H9 (cell line): ENCODE measurements around the gene SLC51A. TPM values are rescaled to one million over a fixed set of nuclear protein-coding genes. Genes with fewer than 3 reads are reported as not detected.

Experiments
- DNase-seq: peaks from one replicate; pipeline ENCODE4 v3.0.0-alpha.2; 2017
- H2AFZ ChIP-seq: one replicate; pipeline ENCODE4 v1.6.1; 2013; ENCODE audit warnings: mild to moderate bottlenecking, low read length, control low read depth, moderate library complexity
- H2AK5ac ChIP-seq: 2 replicates; pipeline ENCODE4 v1.6.1; 2013; ENCODE audit warnings: low read length, control low read depth, mixed read lengths; ENCODE audit not compliant: insufficient read length
- H2BK120ac ChIP-seq: one replicate; pipeline ENCODE4 v1.6.1; 2013; ENCODE audit warnings: low read depth, mild to moderate bottlenecking, low read length, control low read depth, inconsistent platforms; ENCODE audit not compliant: poor library complexity, severe bottlenecking
- H2BK12ac ChIP-seq: 2 replicates; pipeline ENCODE4 v1.6.1; 2013; ENCODE audit warnings: low read length, control low read depth, mixed read lengths, low read depth; ENCODE audit not compliant: insufficient read length
- H2BK15ac ChIP-seq: 2 replicates; pipeline ENCODE4 v1.6.1; 2013; ENCODE audit warnings: low read depth, low read length, control low read depth
- H2BK20ac ChIP-seq: one replicate; pipeline ENCODE4 v1.6.1; 2013; ENCODE audit warnings: low read depth, mild to moderate bottlenecking, low read length, control low read depth, inconsistent platforms; ENCODE audit not compliant: poor library complexity, severe bottlenecking
- H2BK5ac ChIP-seq: 2 replicates; pipeline ENCODE4 v1.6.1; 2013; ENCODE audit warnings: low read length, control low read depth, mixed read lengths; ENCODE audit not compliant: insufficient read length
- H3K14ac ChIP-seq: 2 replicates; pipeline ENCODE4 v1.6.1; 2013; ENCODE audit warnings: low read length, control low read depth; ENCODE audit not compliant: insufficient read depth
- H3K18ac ChIP-seq: 2 replicates; pipeline ENCODE4 v1.6.1; 2013; ENCODE audit warnings: low read depth, mild to moderate bottlenecking, mixed read lengths, low read length, control low read depth; ENCODE audit not compliant: insufficient read length
- H3K23ac ChIP-seq: 2 replicates; pipeline ENCODE4 v1.6.1; 2013; ENCODE audit warnings: low read length, control low read depth, mixed read lengths, low read depth; ENCODE audit not compliant: insufficient read length
- H3K23me2 ChIP-seq: 2 replicates; pipeline ENCODE4 v1.6.1; 2013; ENCODE audit warnings: low read depth, mild to moderate bottlenecking, mixed read lengths, low read length, control low read depth; ENCODE audit not compliant: insufficient read length, poor library complexity, severe bottlenecking
- H3K27ac ChIP-seq: 2 replicates; pipeline ENCODE4 v1.5.1; 2013; ENCODE audit warnings: low read length, control low read depth, mixed read lengths, low read depth; ENCODE audit not compliant: insufficient read length
- H3K27me3 ChIP-seq: 2 replicates; pipeline ENCODE4 v1.6.1; 2013; ENCODE audit warnings: low read length, control low read depth, inconsistent platforms; ENCODE audit not compliant: insufficient read depth
- H3K4ac ChIP-seq: 2 replicates; pipeline ENCODE4 v1.6.1; 2013; ENCODE audit warnings: low read depth, mild to moderate bottlenecking, control low read depth, inconsistent platforms, low read length, moderate library complexity
- H3K4me1 ChIP-seq: 2 replicates; pipeline ENCODE4 v1.6.1; 2013; ENCODE audit warnings: low read length, control low read depth, inconsistent platforms; ENCODE audit not compliant: insufficient read depth
- H3K4me2 ChIP-seq: 2 replicates; pipeline ENCODE4 v1.6.1; 2013; ENCODE audit warnings: low read length, control low read depth, mixed read lengths; ENCODE audit not compliant: insufficient read length, insufficient read depth
- H3K56ac ChIP-seq: 2 replicates; pipeline ENCODE4 v1.6.1; 2013; ENCODE audit warnings: low read depth, mild to moderate bottlenecking, mixed read lengths, low read length, control low read depth; ENCODE audit not compliant: insufficient read length
- H3K79me1 ChIP-seq: 2 replicates; pipeline ENCODE4 v1.6.1; 2013; ENCODE audit warnings: low read depth, mild to moderate bottlenecking, moderate library complexity, low read length, control low read depth, inconsistent platforms; ENCODE audit not compliant: insufficient read depth, poor library complexity, severe bottlenecking
- H3K79me2 ChIP-seq: 2 replicates; pipeline ENCODE4 v1.6.1; 2013; ENCODE audit warnings: low read length, control low read depth, inconsistent platforms; ENCODE audit not compliant: insufficient read depth
- H3K9ac ChIP-seq: 2 replicates; pipeline ENCODE4 v1.6.1; 2013; ENCODE audit warnings: low read length, control low read depth, mixed read lengths; ENCODE audit not compliant: insufficient read length; ENCODE audit errors: extremely low read depth
- H3K9me3 ChIP-seq: one replicate; pipeline ENCODE4 v1.6.1; 2013; ENCODE audit warnings: low read depth, low read length, inconsistent platforms; ENCODE audit not compliant: control insufficient read depth
- H3T11ph ChIP-seq: one replicate; pipeline ENCODE4 v1.6.1; 2013; ENCODE audit warnings: mild to moderate bottlenecking, low read length, control low read depth, inconsistent platforms
- H4K20me1 ChIP-seq: one replicate; pipeline ENCODE4 v1.6.1; 2013; ENCODE audit not compliant: control insufficient read depth, insufficient read length, insufficient read depth
- H4K5ac ChIP-seq: 2 replicates; pipeline ENCODE4 v1.6.1; 2013; ENCODE audit warnings: low read depth, mild to moderate bottlenecking, mixed read lengths, low read length, control low read depth; ENCODE audit not compliant: insufficient read length
- H4K8ac ChIP-seq: replicated peaks from 2 replicates; pipeline ENCODE4 v1.6.1; 2013; ENCODE audit warnings: low read length, control low read depth, mixed read lengths, low read depth; ENCODE audit not compliant: insufficient read length
- H4K91ac ChIP-seq: 2 replicates; pipeline ENCODE4 v1.6.1; 2013; ENCODE audit warnings: low read depth, mild to moderate bottlenecking, moderate library complexity, mixed read lengths, low read length, control low read depth; ENCODE audit not compliant: insufficient read length
- H3K27ac Mint-ChIP-seq, 3 experiments: 2 replicates in 2 of 3; 3 replicates in 1 of 3; pipeline ENCODE4 v1.8.0; 2020 to 2021; ENCODE audit warnings: mixed read lengths in 3 of 3, mild to moderate bottlenecking in 1 of 3, moderate library complexity in 1 of 3
- H3K27me3 Mint-ChIP-seq: 2 replicates; pipeline ENCODE4 v1.8.0; 2021; ENCODE audit warnings: low read depth, mild to moderate bottlenecking, moderate library complexity, mixed read lengths
- H3K36me3 Mint-ChIP-seq, 3 experiments: 2 replicates in 2 of 3; 3 replicates in 1 of 3; pipeline ENCODE4 v1.8.0; 2020 to 2021; ENCODE audit warnings: low read depth in 3 of 3, mixed read lengths in 3 of 3; ENCODE audit not compliant: insufficient read depth in 1 of 3
- H3K4me1 Mint-ChIP-seq, 2 experiments: 2 replicates each; pipeline ENCODE4 v1.8.0; 2020; ENCODE audit warnings: mixed read lengths in 2 of 2
- H3K4me3 Mint-ChIP-seq, 2 experiments: 2 replicates in 1 of 2; 3 replicates in 1 of 2; pipeline ENCODE4 v1.8.0; 2020 to 2021; ENCODE audit warnings: mild to moderate bottlenecking in 2 of 2, mixed read lengths in 2 of 2, moderate library complexity in 1 of 2
- H3K9me3 Mint-ChIP-seq, 2 experiments: 2 replicates in 1 of 2; 3 replicates in 1 of 2; pipeline ENCODE4 v1.8.0; 2020; ENCODE audit warnings: mild to moderate bottlenecking in 2 of 2, mixed read lengths in 2 of 2, moderate library complexity in 1 of 2
- CTCF ChIP-seq: fragments of 200-600 bp; sonication (generic); conservative IDR thresholded peaks from 3 replicates; pipeline ENCODE4 v1.8.0; 2021; ENCODE audit warnings: antibody characterized with exemption, mild to moderate bottlenecking
- WGBS: extraction: QIAGEN DNeasy Blood & Tissue Kit; methylation state at CpG from one replicate; pipeline ENCODE4 v1.1.7; 2013; ENCODE audit warnings: missing lambda C conversion rate, low lambda C conversion rate, mixed read lengths; ENCODE audit not compliant: insufficient read length; ENCODE audit errors: extremely low coverage; 5-methylcytosine and 5-hydroxymethylcytosine counted together
- total RNA-seq: library from RNA; stranded (reverse); gene quantifications from 2 replicates; pipeline ENCODE4 v1.2.1, GENCODE V29; 2021

SLC51A gene
- total RNA-seq, 1 experiment from 2014 or later, result 5.6 TPM

GRCh38 chr3:196260784-196261183 is 44.5 kb downstream of the SLC51A start:
- Histone ChIP-seq H2BK5ac (no peak overlapping the region), H3K14ac (no peak overlapping the region), H2AFZ (no peak overlapping the region), H4K5ac (no peak overlapping the region), H2BK15ac (no peak overlapping the region), H3K79me1 (no peaks in the 10 kb centered on the region), H4K20me1 (no peaks in the 10 kb centered on the region), H3K4me1 (no peaks in the 10 kb centered on the region; the same call in 1 of the 2 replicates), H3K79me2 (no peaks in the 10 kb centered on the region), H2BK12ac (no peak overlapping the region), H3K4ac (no peak overlapping the region), H3T11ph (no peak overlapping the region), H3K56ac (no peak overlapping the region), H3K23me2 (no peaks in the 10 kb centered on the region), H2AK5ac (no peak overlapping the region), H3K9ac (no peak overlapping the region), H3K27me3 (no peaks in the 10 kb centered on the region), H3K23ac (no peak overlapping the region), H3K27ac (no peak overlapping the region), H2BK120ac (no peak overlapping the region), H3K9me3 (no peaks in the 10 kb centered on the region), H3K18ac (no peak overlapping the region), H3K4me2 (no peak overlapping the region), H2BK20ac (no peak overlapping the region), H4K91ac (no peak overlapping the region), H4K8ac (no peak overlapping the region)
- Mint-ChIP-seq H3K4me3 (no peak overlapping the region; a peak in 1 of 5 replicates), H3K27me3 (no peaks in the 10 kb centered on the region), H3K4me1 (peaks cover 16 to 20% of the 10 kb centered on the region in 2 experiments), H3K36me3 (peaks cover 5 to 23% (median 11%) of the 10 kb centered on the region in 3 experiments; a peak in 6 of 7 replicates), H3K27ac (no peak overlapping the region), H3K9me3 (peaks cover 0 to 5% of the 10 kb centered on the region in 2 experiments; a peak in 2 of 5 replicates)
- no peak for DNase-seq
- no peak for TF ChIP-seq CTCF
- WGBS, result no CpG with 5 or more reads among the region's 4 CpGs
